ENCODE data around the gene SLC35F1. TPM values are rescaled to one million over a fixed set of nuclear protein-coding genes. Genes with fewer than 3 reads are reported as not detected.

The SLC35F1 gene
- polyA plus RNA-seq, 1 donor (not counting 4 experiments of a cell fraction or from before 2014, with no cell fraction given), result not detected

GRCh38 chr6:118249680-118250079 lies 342.6 kb downstream of the SLC35F1 start:
- Histone ChIP-seq H4K20me1 (ENCODE audit: control insufficient read depth, extremely low read depth, insufficient read depth, low read length) (no peaks in the 10 kb centered on the region), H3K9me1 (ENCODE audit: control insufficient read depth, extremely low read depth, insufficient read depth, low read length) (no peaks in the 10 kb centered on the region), H3K4me3 (ENCODE audit: control insufficient read depth in 2 of 3, extremely low read depth in 1 of 3, insufficient read depth in 2 of 3, low read depth in 1 of 3, low read length in 3 of 3) (no peak overlapping the region), H3K36me3 (ENCODE audit: control insufficient read depth in 2 of 2, extremely low read depth in 1 of 2, insufficient read depth in 2 of 2, low read length in 2 of 2) (no peaks in the 10 kb centered on the region), H3K9ac (ENCODE audit: control insufficient read depth, extremely low read depth, insufficient read depth, low read length) (no peak overlapping the region), H3K4me2 (ENCODE audit: control insufficient read depth, extremely low read depth, insufficient read depth, low read depth, low read length) (no peak overlapping the region), H3K27ac (ENCODE audit: control insufficient read depth, insufficient read depth, low read length) (no peak overlapping the region), H3K27me3 (ENCODE audit: control insufficient read depth, extremely low read depth, insufficient read depth, low read length) (no peaks in the 10 kb centered on the region), H3K9me3 (ENCODE audit: control insufficient read depth, low read depth, low read length) (no peaks in the 10 kb centered on the region), H2AFZ (ENCODE audit: control insufficient read depth, low read length) (no peak overlapping the region), H3K79me2 (ENCODE audit: control insufficient read depth, insufficient read depth, low read length) (no peaks in the 10 kb centered on the region), H3K4me1 (ENCODE audit: control insufficient read depth, extremely low read depth, insufficient read depth, low read length) (no peaks in the 10 kb centered on the region)
- dilution Hi-C loops (cut with MboI; ENCODE audit: extremely low pct_ligation_motif_present, low sequenced_read_pairs), result no loop called here
- TF ChIP-seq, protein P1, sequence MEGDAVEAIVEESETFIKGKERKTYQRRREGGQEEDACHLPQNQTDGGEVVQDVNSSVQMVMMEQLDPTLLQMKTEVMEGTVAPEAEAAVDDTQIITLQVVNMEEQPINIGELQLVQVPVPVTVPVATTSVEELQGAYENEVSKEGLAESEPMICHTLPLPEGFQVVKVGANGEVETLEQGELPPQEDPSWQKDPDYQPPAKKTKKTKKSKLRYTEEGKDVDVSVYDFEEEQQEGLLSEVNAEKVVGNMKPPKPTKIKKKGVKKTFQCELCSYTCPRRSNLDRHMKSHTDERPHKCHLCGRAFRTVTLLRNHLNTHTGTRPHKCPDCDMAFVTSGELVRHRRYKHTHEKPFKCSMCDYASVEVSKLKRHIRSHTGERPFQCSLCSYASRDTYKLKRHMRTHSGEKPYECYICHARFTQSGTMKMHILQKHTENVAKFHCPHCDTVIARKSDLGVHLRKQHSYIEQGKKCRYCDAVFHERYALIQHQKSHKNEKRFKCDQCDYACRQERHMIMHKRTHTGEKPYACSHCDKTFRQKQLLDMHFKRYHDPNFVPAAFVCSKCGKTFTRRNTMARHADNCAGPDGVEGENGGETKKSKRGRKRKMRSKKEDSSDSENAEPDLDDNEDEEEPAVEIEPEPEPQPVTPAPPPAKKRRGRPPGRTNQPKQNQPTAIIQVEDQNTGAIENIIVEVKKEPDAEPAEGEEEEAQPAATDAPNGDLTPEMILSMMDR (optimal IDR thresholded peaks at IDR 0.05 in 1 of 3, IDR thresholded peaks at IDR 0.05 in 1 of 3, conservative IDR thresholded peaks at IDR 0.05 in 1 of 3; ENCODE audit: extremely low read depth in 1 of 3, insufficient read depth in 2 of 3, low read length in 3 of 3), result no peak
- no peak for TF ChIP-seq EZH2 (IDR thresholded peaks at IDR 0.05; ENCODE audit: low read length)
- DNase-seq (ENCODE audit: low read depth, low spot score) (no peak), FAIRE-seq (no peak)

DNA sequence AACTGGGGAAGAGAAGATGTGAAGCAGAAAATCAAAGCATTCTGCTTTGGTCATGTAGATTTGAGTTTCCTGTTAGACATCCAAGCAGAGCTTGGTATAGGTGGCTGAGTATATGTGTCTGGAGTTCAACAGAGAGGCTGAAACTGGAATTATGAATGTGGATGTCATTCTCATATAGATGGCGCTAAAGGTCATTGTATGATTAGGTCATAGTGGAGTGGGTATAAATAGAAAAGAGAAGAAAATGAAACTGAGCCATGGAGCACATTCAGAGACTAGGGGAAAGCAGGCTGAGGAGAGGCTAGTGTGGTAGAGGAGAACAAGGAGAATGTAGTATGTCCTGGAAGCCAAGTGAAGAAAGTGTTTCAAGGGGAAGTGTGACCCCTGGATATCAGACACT lies 345.4 kb downstream of the SLC35F1 start:
- no peak overlapping the region for H3K9ac ChIP-seq (ENCODE audit: control insufficient read depth, extremely low read depth, insufficient read depth, low read length)
- no peak overlapping the region for H3K4me3 ChIP-seq (ENCODE audit: control insufficient read depth in 2 of 3, extremely low read depth in 1 of 3, insufficient read depth in 2 of 3, low read depth in 1 of 3, low read length in 3 of 3)
- H3K4me2 ChIP-seq (ENCODE audit: control insufficient read depth, extremely low read depth, insufficient read depth, low read depth, low read length), result no peak overlapping the region
- H3K9me3 ChIP-seq (ENCODE audit: control insufficient read depth, low read depth, low read length), result no peaks in the 10 kb centered on the region
- H4K20me1 ChIP-seq (ENCODE audit: control insufficient read depth, extremely low read depth, insufficient read depth, low read length), result no peaks in the 10 kb centered on the region
- TF ChIP-seq, protein P1 (optimal IDR thresholded peaks at IDR 0.05 in 1 of 3, IDR thresholded peaks at IDR 0.05 in 1 of 3, conservative IDR thresholded peaks at IDR 0.05 in 1 of 3; ENCODE audit: extremely low read depth in 1 of 3, insufficient read depth in 2 of 3, low read length in 3 of 3), result no peak
- TF ChIP-seq EZH2 (IDR thresholded peaks at IDR 0.05; ENCODE audit: low read length), result no peak
- no peaks in the 10 kb centered on the region for H3K27me3 ChIP-seq (ENCODE audit: control insufficient read depth, extremely low read depth, insufficient read depth, low read length)
- no peak for DNase-seq (ENCODE audit: low read depth, low spot score)
- FAIRE-seq, result no peak
- no peaks in the 10 kb centered on the region for H3K36me3 ChIP-seq (ENCODE audit: control insufficient read depth in 2 of 2, extremely low read depth in 1 of 2, insufficient read depth in 2 of 2, low read length in 2 of 2)
- no peaks in the 10 kb centered on the region for H3K9me1 ChIP-seq (ENCODE audit: control insufficient read depth, extremely low read depth, insufficient read depth, low read length)
- no peak overlapping the region for H2AFZ ChIP-seq (ENCODE audit: control insufficient read depth, low read length)
- no peak overlapping the region for H3K27ac ChIP-seq (ENCODE audit: control insufficient read depth, insufficient read depth, low read length)
- no peaks in the 10 kb centered on the region for H3K79me2 ChIP-seq (ENCODE audit: control insufficient read depth, insufficient read depth, low read length)
- no peaks in the 10 kb centered on the region for H3K4me1 ChIP-seq (ENCODE audit: control insufficient read depth, extremely low read depth, insufficient read depth, low read length)
- dilution Hi-C loops (cut with MboI; ENCODE audit: extremely low pct_ligation_motif_present, low sequenced_read_pairs), result no loop called here
